HFFc6 (cell line): ENCODE measurements around the gene REPS2. TPM values are rescaled to one million over a fixed set of nuclear protein-coding genes. Genes with fewer than 3 reads are reported as not detected.

Source experiments
- DNase-seq: peaks from one replicate; pipeline ENCODE4 v3.0.0-alpha.2; 2018
- H3K27ac Mint-ChIP-seq: 2 replicates; pipeline ENCODE4 v1.8.0; 2020; ENCODE audit warnings: mild to moderate bottlenecking, mixed read lengths
- H3K27me3 Mint-ChIP-seq: 2 replicates; pipeline ENCODE4 v1.8.0; 2021; ENCODE audit warnings: mild to moderate bottlenecking, moderate library complexity, mixed read lengths; ENCODE audit not compliant: insufficient read depth
- H3K36me3 Mint-ChIP-seq: 2 replicates; pipeline ENCODE4 v1.8.0; 2021; ENCODE audit warnings: low read depth, mixed read lengths
- H3K4me1 Mint-ChIP-seq: 2 replicates; pipeline ENCODE4 v1.8.0; 2020; ENCODE audit warnings: low read depth, mixed read lengths
- H3K4me3 Mint-ChIP-seq: 2 replicates; pipeline ENCODE4 v1.8.0; 2020; ENCODE audit warnings: mild to moderate bottlenecking, moderate library complexity, mixed read lengths
- H3K9me3 Mint-ChIP-seq: 2 replicates; pipeline ENCODE4 v1.8.0; 2020; ENCODE audit warnings: mild to moderate bottlenecking, mixed read lengths
- CTCF ChIP-seq: fragments of 200-600 bp; sonication (generic); IDR thresholded peaks from 2 replicates; pipeline ENCODE4 v1.5.0; 2021; ENCODE audit warnings: antibody characterized with exemption, mild to moderate bottlenecking
- total RNA-seq, 6 experiments: library from RNA; stranded (reverse); fragmentation: NEBNext Ultra II Directional; extraction: Animal tissue kit (Norgen Biotek cat#: 25700); gene quantifications; 2 replicates in 1 of 6; 3 replicates in 5 of 6; pipeline ENCODE4 v1.2.3, GENCODE V29; 2021

REPS2 gene
- total RNA-seq, 6 experiments from 2014 or later, result 0.06 to 0.23 (median 0.10) TPM; not detected in 1

- no peak for DNase-seq
- no peak overlapping the region for H3K27ac Mint-ChIP-seq
- no peak for TF ChIP-seq CTCF
- no peaks in the 10 kb centered on the region for H3K36me3 Mint-ChIP-seq
- H3K27me3 Mint-ChIP-seq, result peaks cover 7% of the 10 kb centered on the region
- no peaks in the 10 kb centered on the region for H3K9me3 Mint-ChIP-seq
- H3K4me1 Mint-ChIP-seq, result no peaks in the 10 kb centered on the region
- H3K4me3 Mint-ChIP-seq, result no peak overlapping the region
Measured at GRCh38 chrX:16916561-16916960, 29.9 kb upstream of the REPS2 start.

- Mint-ChIP-seq H3K36me3 (no peaks in the 10 kb centered on the region), H3K27ac (no peak overlapping the region), H3K4me1 (no peaks in the 10 kb centered on the region), H3K4me3 (no peak overlapping the region), H3K27me3 (peaks cover 7% of the 10 kb centered on the region), H3K9me3 (no peaks in the 10 kb centered on the region)
- no peak for TF ChIP-seq CTCF
- no peak for DNase-seq
Measured at GRCh38 chrX:16917120-16917519, 29.3 kb upstream of the REPS2 start.

GRCh38 chrX:16918979-16919378, 27.5 kb upstream of the REPS2 start:
- Mint-ChIP-seq H3K9me3 (no peaks in the 10 kb centered on the region), H3K4me1 (no peaks in the 10 kb centered on the region), H3K27me3 (peaks cover 4% of the 10 kb centered on the region), H3K36me3 (no peaks in the 10 kb centered on the region), H3K27ac (no peak overlapping the region), H3K4me3 (no peak overlapping the region)
- DNase-seq, result no peak
- TF ChIP-seq CTCF, result no peak

GRCh38 chrX:16920075-16920474, 26.4 kb upstream of the REPS2 start:
- H3K9me3 Mint-ChIP-seq, result no peaks in the 10 kb centered on the region
- no peak for TF ChIP-seq CTCF
- H3K36me3 Mint-ChIP-seq, result no peaks in the 10 kb centered on the region
- H3K4me3 Mint-ChIP-seq, result no peak overlapping the region
- H3K4me1 Mint-ChIP-seq, result no peaks in the 10 kb centered on the region
- H3K27me3 Mint-ChIP-seq, result peaks cover 2% of the 10 kb centered on the region; the same call in 1 of the 2 replicates
- no peak overlapping the region for H3K27ac Mint-ChIP-seq
- DNase-seq, result no peak

- no peaks in the 10 kb centered on the region for H3K9me3 Mint-ChIP-seq
- no peak for TF ChIP-seq CTCF
- H3K27ac Mint-ChIP-seq, result no peak overlapping the region
- H3K27me3 Mint-ChIP-seq, result 0 out of 2 replicates have a peak, but pooled peaks cover 4% of the 10 kb centered on the region
- no peaks in the 10 kb centered on the region for H3K4me1 Mint-ChIP-seq
- H3K36me3 Mint-ChIP-seq, result no peaks in the 10 kb centered on the region
- H3K4me3 Mint-ChIP-seq, result no peak overlapping the region
- no peak for DNase-seq
Measured at GRCh38 chrX:16923157-16923556, 23.3 kb upstream of the REPS2 start.
